ENCODE results near the gene FAM53A.

Gene FAM53A

DNA sequence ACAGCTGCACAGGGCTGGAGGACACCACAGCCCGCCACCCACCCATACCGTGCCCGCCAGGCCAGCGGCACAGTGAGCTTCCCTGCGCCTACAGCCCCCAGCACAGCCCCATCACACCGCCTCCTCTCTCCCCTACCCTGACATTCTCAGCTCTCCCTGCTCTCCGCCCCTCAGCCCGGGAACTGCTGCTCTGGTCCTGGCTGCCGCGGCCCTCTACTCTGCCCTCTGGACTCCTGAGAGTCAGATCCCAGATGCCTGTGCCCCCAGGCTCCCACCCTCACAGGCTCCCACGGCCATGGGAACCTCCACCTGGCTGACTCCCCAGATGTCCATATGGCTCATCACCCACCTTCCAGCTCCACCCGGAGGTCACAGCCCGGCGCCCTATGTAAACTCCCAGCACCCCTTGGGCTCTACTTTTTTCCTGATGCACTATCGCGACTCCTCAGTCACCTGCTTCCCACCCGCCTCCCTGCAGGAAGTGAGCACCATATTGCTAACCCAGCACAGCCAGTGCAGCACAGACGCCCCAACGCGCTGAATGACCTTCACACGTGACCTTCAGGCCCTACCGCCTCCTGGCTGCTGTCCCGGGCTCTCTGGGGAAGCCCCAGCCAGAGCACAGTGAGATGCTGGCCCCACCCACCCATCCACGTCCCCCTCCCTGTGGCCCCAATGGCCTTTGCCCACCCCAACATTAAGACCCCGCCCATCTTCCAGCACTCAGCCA lies 23.0 kb downstream of the FAM53A start:
- no peak for DNase-seq (ENCODE audit: low read depth in 2 of 2)

DNA sequence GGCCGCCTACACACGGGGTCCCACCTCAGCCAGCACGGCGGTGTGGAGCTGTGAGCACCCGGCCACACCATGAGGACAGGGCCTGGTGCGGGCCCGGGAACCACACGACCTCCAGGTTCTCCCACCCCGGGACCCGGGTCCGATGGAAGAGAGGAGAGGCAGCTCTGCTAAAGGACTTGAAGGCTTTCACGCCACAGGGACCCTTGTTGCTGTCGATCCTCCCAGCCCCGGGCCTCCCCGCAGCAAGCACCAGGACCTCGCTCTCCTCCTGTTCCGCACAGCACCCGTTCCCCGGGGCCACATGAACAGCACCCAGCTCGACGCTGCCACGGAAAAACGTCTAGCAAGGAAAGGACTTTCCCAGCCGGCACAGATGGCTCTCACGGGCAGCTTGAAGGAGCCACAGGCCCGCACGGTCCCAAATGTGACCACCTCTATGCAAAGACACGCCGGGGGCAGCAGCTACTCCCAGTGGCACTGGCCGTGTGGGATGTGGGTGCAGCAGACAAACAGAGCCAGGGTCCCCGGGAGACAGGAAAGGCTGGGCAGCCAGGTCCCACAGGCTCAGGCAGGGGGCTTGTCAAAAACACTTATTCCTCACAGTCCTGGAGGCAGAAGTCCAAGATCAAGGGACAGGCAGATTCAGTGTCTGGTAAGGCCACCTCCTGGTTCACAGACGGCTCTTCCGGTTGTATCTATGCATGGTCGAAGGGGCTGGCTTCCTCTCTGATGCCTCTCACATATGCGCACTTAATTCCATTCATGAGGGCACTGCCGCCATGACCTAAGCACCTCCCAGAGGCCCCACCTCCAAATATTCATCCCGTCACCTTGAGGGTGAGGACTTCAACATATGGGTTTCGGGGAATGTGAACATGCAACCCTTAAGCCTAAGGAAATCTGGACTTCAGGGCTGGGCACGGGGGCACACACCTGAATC lies 24.7 kb downstream of the FAM53A start:
- no peak for DNase-seq (ENCODE audit: low read depth in 2 of 2)

DNA sequence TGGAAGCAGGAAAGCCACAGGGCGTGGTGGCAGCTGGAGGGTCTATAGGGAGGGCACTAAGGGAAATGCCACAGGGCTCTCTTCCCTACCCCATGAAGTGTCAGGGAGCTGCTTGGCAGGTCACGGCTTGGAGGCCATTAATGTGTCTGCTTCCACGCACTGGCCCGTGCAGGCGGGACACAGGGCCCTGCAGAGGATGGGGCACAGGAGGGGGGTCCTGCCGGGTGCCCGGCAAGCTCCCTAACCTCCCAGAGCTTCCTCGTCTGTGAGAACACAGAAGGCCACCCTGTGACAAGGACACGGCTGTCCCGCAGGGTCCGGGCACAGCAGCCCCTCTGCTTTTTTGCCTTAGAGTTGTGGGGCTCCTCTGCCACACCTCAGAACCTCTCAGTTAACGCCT lies 25.5 kb downstream of the FAM53A start:
- no peak for DNase-seq (ENCODE audit: low read depth in 2 of 2)

DNA sequence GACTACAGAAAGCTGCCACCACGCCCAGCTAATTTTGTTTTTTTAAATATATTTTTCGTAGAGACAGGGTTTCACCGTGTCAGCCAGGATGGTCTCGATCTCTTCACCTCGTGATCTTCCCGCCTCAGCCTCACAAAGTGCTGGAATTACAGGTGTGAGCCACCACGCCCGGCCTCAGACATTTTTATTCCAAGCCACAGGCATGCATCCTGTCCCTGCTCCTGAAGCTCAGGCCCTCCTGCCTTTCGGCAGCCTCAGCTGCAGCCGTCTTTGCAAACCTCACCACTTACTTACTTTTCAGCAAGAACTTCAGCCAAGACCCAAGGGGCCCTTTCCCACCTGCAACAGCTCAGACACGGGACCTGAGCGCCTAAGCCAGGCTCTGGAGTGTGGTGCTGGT lies 26.0 kb downstream of the FAM53A start:
- no peak for DNase-seq (ENCODE audit: low read depth in 2 of 2)

DNA sequence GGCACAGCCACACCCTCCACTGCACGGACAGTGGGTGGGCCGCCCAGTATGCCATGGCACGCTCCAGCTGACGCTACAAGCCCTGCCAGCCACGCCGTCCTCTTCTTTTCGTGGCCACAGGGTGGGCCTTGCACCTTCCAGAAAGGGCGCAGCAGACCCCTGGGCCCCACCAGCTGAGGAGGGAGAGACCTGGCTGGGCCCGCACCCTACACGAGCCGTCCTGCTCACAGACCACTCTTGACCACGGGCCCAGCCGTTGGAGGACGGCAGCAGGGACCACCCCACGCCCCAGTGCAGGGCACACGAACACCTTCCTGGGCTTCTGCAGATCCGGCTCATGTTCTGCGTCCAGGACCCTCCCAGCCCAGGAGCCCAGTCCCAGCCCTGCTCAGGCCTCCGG lies 27.1 kb downstream of the FAM53A start:
- DNase-seq (ENCODE audit: low read depth in 2 of 2): no peak

DNA sequence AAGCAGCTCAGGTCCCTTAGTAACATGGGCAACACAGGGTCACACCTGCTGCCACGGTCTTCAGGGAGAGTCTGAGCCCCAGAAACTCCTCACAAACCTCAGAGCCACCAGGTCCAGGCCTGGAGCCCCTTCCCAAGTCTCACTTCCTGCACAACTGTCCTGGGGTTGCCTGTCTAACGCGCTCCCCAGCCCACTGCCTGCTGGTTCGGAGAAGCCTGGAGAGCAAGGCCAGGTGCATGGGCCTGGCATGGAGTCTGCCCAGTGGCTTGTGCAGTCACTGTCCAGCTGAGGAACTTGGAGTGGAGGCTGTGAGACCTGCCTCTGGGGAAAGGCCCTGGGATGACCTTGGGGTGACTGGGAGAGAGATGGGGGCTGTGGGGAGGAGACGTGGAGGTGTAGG lies 28.0 kb downstream of the FAM53A start:
- DNase-seq (ENCODE audit: low read depth in 2 of 2): no peak

DNA sequence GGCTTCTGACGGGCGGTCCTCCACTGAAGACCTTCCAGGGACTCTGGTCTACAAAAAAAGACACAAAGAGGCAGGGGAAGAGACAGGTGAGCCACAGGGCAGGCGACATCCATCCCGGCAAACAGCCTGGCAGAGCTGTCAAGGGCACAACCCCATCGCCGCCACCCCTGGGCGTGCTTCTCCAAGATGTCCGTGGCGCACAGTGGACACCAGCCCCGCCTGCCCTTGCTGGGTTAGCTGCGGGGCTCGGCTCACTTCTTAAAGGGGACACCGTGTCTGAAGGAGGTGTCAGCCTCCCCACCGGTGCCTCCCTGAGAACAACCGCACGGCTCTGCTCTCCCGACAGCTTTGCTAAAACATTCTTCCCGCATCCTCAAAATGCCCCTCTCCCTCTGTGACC lies 28.4 kb downstream of the FAM53A start:
- no peak for DNase-seq (ENCODE audit: low read depth in 2 of 2)

DNA sequence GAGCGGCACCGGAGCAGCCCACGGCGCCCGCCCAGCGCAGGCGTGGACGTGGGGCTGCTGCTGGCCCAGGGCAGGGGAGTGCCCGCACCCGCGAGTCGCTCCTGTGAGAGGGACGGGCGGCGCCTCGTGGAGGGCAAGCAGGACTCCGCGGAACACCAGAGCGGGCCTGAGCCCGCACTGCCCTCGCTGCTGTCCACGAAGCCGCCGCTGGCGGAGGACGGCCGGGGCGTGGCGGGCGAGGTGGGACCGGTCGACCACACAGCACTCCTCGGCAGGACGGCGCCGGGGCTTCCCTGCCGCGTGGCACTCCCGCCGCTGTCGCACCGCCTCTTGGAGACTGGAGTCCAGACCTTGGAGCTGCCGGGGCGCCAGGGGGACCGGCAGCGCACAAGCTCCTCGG lies 29.0 kb downstream of the FAM53A start:
- no peak for DNase-seq (ENCODE audit: low read depth in 2 of 2)

DNA sequence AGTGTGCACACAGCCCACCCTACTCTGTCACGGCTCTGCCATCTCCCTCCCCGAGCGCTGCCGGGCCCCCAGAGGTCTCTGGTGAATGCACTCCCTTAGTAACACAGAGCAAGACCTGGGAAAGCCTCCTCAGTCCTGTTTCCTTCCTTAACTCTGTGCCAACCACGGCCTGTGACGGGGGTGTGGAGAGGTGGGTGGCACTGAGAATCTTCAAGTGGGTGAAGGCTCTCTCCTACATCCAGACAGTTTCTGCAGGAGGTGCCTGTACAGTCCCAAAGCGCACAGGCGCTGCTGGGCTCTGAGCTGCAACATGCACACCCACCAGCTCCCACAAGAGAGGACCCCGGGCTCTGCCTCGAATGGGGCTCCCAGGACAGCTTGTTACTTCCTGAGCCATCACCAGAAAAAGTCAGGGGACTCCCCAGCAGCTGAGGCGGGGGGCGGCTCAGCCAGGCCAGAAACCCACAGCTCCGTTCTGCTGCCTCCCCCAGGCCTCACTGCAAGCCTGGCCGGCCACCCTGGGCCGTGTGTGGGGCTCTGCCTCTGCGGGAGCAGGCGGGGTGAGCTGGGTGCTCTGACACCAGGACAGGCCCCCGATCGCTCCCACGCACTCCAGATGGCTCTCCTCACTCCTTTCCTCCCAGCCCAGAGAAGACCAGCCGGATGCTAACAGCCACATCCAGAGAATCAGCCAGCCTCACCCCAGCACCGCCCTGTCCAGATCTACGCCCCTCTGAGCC lies 29.7 kb downstream of the FAM53A start:
- no peak for DNase-seq (ENCODE audit: low read depth in 2 of 2)

DNA sequence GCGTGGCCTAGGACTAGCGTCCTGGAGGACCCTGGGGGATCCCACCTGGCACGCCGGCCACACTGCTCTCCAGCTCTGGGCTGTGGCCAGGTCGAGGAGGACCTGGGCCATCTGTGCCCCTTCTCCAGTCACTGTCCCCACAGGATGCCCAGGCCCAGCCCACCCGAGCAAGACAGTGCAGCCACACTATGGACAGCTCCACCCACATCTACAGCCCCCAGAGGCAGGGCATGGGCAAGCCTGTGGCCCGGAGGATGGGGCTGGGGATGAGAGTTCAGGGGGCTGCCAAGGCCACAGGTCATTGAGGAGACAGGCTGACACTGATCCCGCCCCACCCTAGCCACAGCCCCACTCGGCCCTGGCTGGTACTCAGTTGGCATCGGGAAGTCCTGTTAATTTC lies 30.3 kb downstream of the FAM53A start:
- DNase-seq (ENCODE audit: low read depth in 2 of 2): no peak

DNA sequence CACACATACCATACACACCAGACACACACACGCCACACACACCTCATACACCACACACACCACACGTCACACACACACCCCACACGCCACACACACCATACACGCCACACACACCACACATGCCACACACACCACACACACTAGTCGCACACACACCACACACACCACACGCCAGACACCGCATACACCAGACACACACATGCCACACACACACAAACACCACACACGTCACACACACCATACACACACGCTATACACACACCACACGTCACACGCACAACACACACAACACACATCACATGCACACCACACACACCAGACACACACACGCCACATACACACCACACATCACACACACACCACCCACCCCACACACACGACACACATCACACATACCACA lies 32.0 kb downstream of the FAM53A start:
- DNase-seq (ENCODE audit: low read depth in 2 of 2): no peak

DNA sequence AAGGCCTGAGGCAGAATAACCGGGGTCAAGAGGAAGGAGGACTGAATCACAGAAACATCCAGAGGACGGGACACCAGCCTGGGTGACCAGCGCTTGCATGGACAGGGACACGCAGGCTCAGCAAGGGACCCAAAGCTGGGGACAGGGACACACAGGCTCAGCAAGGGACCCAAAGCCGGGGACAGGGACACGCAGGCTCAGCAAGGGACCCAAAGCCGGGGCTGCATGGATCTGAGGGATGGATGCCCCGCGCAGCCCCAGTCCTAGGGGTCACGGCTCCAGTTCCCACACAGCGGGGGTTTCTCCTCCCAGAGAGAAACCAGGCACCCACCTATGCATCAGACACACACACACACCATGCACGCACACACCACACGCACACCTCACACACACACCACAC lies 32.5 kb downstream of the FAM53A start:
- no peak for DNase-seq (ENCODE audit: low read depth in 2 of 2)

DNA sequence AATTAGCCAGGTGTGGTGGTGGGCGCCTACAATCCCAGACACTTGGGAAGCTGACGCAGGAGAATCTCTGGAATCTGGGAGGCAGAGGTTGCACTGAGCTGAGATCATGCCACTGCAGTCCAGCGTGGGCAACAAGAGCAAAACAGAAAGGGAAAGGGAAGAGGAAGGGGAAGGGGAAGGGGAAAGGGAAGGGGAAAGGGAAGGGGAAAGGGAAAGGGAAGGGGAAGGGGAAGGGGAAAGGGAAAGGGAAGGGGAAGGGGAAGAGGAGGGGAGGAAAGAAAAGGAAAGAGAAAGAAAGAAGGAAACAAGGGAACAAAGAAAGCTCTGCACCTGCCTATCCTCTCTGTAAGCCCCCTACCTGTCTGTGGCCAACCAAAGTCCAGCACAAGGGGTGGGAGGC lies 35.2 kb downstream of the FAM53A start:
- no peak for DNase-seq (ENCODE audit: low read depth in 2 of 2)

DNA sequence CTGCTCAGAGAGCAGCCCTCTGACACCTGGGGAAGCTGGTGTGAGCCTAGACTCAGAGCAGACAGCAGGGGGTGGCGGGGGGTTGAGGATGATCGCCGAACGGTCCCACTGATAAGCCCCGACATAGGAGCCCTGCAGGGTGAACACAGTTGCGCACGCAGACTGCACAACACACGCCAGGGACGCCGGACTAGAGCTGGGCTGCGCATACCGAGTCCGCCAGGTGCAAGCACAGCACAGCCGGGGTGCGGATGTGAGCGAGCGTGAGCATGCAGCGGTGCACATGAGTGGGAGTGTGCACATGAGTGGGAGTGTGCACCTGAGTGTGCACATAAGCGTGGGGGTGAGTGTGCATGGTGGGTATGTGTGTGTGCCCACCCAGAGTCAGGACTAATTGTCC lies 36.7 kb downstream of the FAM53A start:
- no peak for DNase-seq (ENCODE audit: low read depth in 2 of 2)

DNA sequence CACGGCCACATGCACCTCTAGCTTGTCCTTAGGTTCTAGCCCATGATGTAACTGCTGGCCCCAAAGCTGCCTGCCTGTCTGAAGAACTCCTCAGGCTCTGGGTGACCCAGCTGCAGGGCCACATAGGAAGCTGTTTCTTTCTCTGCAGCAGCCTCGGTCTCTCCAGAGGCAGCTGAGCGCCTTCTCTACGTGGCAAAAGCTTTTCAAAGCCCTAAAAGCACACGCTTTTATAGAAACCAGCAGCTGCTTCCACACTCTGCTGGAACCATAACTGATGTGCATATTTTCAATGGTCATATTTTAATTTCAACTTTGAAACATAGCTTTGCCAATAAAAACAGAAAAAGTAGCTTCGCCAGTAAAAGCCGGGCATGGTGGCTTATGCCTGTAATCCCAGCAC lies 37.4 kb downstream of the FAM53A start:
- no peak for DNase-seq (ENCODE audit: low read depth in 2 of 2)

DNA sequence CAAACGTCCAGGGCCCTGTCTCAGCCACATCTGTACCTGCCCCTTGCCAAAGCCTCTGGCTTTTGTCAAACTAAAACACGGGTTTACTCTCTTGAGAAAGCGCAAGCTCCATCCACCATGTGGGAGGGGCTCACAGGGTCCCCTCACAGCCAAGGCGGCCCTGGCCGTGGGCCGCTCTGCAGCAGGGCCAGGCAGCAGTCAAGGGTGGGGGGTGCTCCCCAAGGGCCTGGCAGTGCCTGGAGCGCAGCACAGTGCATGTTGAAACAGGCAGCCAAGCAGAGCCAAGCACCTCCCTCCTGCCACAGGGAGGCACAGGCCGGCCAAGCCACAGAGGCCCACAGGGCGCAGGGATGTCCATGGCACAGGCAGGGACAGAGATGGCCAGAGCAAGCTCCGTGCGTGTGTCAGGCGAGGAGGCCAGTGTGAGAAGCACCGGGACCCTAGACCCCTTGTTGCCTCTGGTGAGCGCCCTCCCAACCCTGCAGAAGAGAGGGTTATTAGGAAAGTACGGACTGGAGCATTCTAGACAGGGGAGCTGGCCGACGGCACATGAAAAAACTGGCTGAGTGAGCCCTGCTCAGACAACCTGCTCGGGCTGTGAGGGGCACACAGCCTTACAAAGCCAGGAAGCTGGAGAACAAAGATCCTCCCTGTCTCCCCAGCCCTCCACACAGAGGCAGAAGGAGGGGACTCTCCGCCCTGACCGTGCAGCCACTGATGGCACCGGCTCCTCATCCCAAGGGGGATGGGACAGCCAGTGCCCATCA lies 39.0 kb downstream of the FAM53A start:
- DNase-seq (ENCODE audit: low read depth in 2 of 2): no peak

DNA sequence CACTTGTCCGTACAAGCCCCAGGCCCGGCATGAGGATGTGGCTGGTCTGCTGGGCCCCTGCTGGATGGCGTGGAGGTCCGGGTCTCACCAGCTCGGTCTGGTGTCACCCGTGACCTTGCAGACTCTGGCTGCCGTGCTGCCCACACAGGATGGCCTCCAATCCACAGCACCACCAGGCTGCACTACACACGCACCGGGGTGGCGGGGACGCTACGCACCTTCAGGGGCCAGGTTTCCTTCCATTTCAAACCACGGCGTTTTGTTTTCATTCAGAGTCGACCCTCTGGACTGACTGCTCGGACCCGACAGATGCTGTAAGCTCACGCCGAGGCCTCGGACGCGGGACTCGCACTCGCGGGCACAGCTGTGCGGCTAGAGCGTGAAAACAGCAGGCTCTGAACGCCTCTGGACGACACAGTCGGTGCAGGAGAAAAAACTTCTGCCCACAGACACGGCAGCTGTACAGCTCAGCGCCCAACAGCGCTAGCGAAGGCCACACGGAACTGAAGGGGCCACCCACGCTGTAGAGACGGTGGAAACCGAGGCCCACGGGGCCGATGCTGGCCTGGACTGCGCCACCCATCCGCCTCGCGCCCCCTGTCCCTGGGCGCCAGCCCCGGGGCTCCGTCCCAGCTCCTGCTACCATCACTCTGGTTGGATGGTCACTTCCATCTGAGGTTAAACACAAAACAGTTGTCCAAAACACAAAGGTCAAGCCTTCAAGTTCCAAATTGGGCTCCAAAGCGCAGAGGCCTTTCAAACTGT lies 40.0 kb downstream of the FAM53A start:
- no peak for DNase-seq (ENCODE audit: low read depth in 2 of 2)

DNA sequence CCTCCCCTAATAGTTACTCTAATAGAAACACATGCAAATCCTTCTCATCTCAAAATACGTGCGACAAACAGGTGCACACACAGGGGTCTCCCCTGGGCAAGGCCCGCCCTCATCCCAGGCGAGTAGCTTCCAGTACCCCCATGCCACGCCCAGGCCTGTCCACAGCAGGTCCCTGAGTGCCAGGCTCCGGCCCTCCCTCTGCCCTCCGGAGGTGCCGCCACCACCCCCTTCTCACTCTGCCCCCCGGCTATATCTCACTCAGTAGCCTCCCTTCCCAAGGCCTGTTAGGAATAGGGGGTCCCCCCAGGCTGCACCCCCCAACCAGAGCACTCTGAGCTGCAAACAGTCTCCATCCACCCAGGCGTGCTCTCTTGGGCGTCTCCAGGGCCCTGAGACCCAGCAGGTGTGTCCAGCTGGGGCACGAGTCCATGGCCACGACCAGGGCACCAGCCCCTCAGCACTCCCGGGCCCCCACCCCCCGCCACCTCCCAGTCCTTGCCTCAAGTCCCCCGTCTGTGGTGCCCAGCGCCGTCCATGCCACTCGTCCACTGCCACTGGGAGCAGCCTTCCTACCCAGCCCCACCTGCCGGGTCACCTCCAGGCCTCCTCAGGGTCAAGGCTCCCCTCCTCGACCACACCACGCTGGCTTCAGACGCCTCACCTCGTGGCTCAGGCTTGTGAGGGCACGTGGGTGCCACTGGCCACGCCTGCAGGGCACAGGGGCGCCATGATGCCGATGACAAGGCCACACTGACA lies 41.7 kb downstream of the FAM53A start:
- no peak for DNase-seq (ENCODE audit: low read depth in 2 of 2)

DNA sequence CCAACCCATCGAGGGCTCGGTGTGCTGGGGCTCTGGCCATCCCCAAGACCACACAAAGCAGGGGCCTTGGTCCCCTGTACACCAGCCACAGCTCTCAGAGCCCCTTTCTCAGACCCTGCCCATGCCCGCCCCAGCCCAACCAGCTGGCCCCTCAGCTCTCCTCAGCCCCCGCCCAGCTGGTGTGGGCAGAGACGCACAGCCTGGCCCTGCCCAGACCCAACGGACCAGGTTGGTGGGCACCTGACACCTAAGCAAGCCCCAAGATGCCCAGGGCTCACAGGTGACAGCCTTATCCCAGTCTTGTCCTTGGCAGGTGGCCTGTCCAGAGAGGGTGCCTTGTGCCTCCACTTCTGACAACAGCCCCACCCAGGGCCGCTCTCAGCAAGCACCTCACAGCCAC lies 42.4 kb downstream of the FAM53A start:
- no peak for DNase-seq (ENCODE audit: low read depth in 2 of 2)

All from stimulated activated CD8-positive, alpha-beta memory T cell treated with anti-CD3 and anti-CD28 coated beads, Interleukin-7, amount 100 ng/mL, for 4 hours (primary cell).